Hematopoietic multipotent progenitor cell treated with erythropoietin and hydrocortisone succinate and interleukin-3 and kit ligand, for 4 days (in vitro differentiated cells): ENCODE data around the gene ADAMTSL2.
A peak's percentile ranks its signal among the peaks of the same experiment; 100 is the strongest.

ENCODE experiments used
- DNase-seq: peaks from one replicate; pipeline ENCODE4 v3.0.0-alpha.2; 2015

Gene ADAMTSL2

GRCh38 chr9:133591116-133591910 is 56.8 kb downstream of the ADAMTSL2 start:
- DNase-seq, result no peak

GRCh38 chr9:133591985-133592384 is 57.5 kb downstream of the ADAMTSL2 start:
- DNase-seq, result no peak

- no peak for DNase-seq
Measured at GRCh38 chr9:133592731-133593409, 58.4 kb downstream of the ADAMTSL2 start.

- no peak for DNase-seq
Measured at GRCh38 chr9:133593587-133594253, 59.2 kb downstream of the ADAMTSL2 start.

GRCh38 chr9:133594310-133594709 is 59.8 kb downstream of the ADAMTSL2 start:
- no peak for DNase-seq

GRCh38 chr9:133595910-133596309 is 61.4 kb downstream of the ADAMTSL2 start:
- DNase-seq, result no peak

GRCh38 chr9:133597316-133597957 is 62.9 kb downstream of the ADAMTSL2 start:
- peak; percentile 31 for DNase-seq

- DNase-seq, result no peak
Measured at GRCh38 chr9:133598978-133599377, 64.5 kb downstream of the ADAMTSL2 start.

GRCh38 chr9:133599470-133600173 is 65.1 kb downstream of the ADAMTSL2 start:
- no peak for DNase-seq

- no peak for DNase-seq
Measured at GRCh38 chr9:133600739-133601138, 66.2 kb downstream of the ADAMTSL2 start.

GRCh38 chr9:133601746-133602145 is 67.2 kb downstream of the ADAMTSL2 start:
- no peak for DNase-seq

- no peak for DNase-seq
Measured at GRCh38 chr9:133602277-133602676, 67.8 kb downstream of the ADAMTSL2 start.

GRCh38 chr9:133603135-133603927 is 68.8 kb downstream of the ADAMTSL2 start:
- DNase-seq, result no peak

GRCh38 chr9:133604214-133604613 is 69.7 kb downstream of the ADAMTSL2 start:
- DNase-seq, result peak; percentile 39

GRCh38 chr9:133604856-133605255 is 70.4 kb downstream of the ADAMTSL2 start:
- DNase-seq, result no peak

- DNase-seq, result no peak
Measured at GRCh38 chr9:133605446-133605845, 70.9 kb downstream of the ADAMTSL2 start.

GRCh38 chr9:133605856-133606707 is 71.6 kb downstream of the ADAMTSL2 start:
- DNase-seq, result no peak

- DNase-seq, result no peak
Measured at GRCh38 chr9:133606708-133607025, 72.2 kb downstream of the ADAMTSL2 start.

- no peak for DNase-seq
Measured at GRCh38 chr9:133607381-133607780, 72.9 kb downstream of the ADAMTSL2 start.

- no peak for DNase-seq
Measured at GRCh38 chr9:133607976-133608375, 73.5 kb downstream of the ADAMTSL2 start.

- DNase-seq, result no peak
Measured at GRCh38 chr9:133608382-133608781, 73.9 kb downstream of the ADAMTSL2 start.
